Measurements from ENCODE around the gene ZBTB44.
"Not testable (repeated sequence)": the region's sequence is repeated elsewhere in the genome, so short reads cannot be mapped to it uniquely, and the experiment has no call there.

ZBTB44 gene

GRCh38 chr11:130313383-130314183, 1.1 kb downstream of the ZBTB44 start:
- no peak for FAIRE-seq
- no peak for DNase-seq (ENCODE audit: low spot score)

- DNase-seq (ENCODE audit: low spot score) (no peak), FAIRE-seq (peak; percentile 83)
Measured at GRCh38 chr11:130312046-130312445, 2.7 kb downstream of the ZBTB44 start.

GRCh38 chr11:130310622-130311021, 4.1 kb downstream of the ZBTB44 start:
- FAIRE-seq (no peak), DNase-seq (ENCODE audit: low spot score) (no peak)

GRCh38 chr11:130308886-130309285, 5.8 kb downstream of the ZBTB44 start:
- FAIRE-seq (no peak), DNase-seq (ENCODE audit: low spot score) (no peak)

GRCh38 chr11:130308059-130308458, 6.7 kb downstream of the ZBTB44 start:
- FAIRE-seq: no peak
- no peak for DNase-seq (ENCODE audit: low spot score)

- FAIRE-seq: no peak
- DNase-seq (ENCODE audit: low spot score): no peak
Measured at GRCh38 chr11:130304651-130305050, 10.1 kb downstream of the ZBTB44 start.

- FAIRE-seq (no peak), DNase-seq (ENCODE audit: low spot score) (no peak)
Measured at GRCh38 chr11:130301002-130301401, 13.7 kb downstream of the ZBTB44 start.

- FAIRE-seq (no peak), DNase-seq (ENCODE audit: low spot score) (no peak)
Measured at GRCh38 chr11:130300567-130300966, 14.2 kb downstream of the ZBTB44 start.

GRCh38 chr11:130299978-130300377, 14.7 kb downstream of the ZBTB44 start:
- FAIRE-seq (no peak), DNase-seq (ENCODE audit: low spot score) (no peak)

- no peak for DNase-seq (ENCODE audit: low spot score)
- no peak for FAIRE-seq
Measured at GRCh38 chr11:130295657-130296056, 19.1 kb downstream of the ZBTB44 start.

- FAIRE-seq (no peak), DNase-seq (ENCODE audit: low spot score) (no peak)
Measured at GRCh38 chr11:130282111-130282510, 32.6 kb downstream of the ZBTB44 start.

GRCh38 chr11:130281341-130281740, 33.4 kb downstream of the ZBTB44 start:
- not testable (repeated sequence) for DNase-seq (ENCODE audit: low spot score); FAIRE-seq

GRCh38 chr11:130279989-130280388, 34.7 kb downstream of the ZBTB44 start:
- no peak for FAIRE-seq

GRCh38 chr11:130278745-130279144, 36.0 kb downstream of the ZBTB44 start:
- FAIRE-seq: no peak
- DNase-seq (ENCODE audit: low spot score): no peak

More at GRCh38 chr11:130279989-130280388, 34.7 kb downstream of the ZBTB44 start:
- DNase-seq (ENCODE audit: low spot score): no peak

GRCh38 chr11:130278151-130278550, 36.6 kb downstream of the ZBTB44 start:
- FAIRE-seq (no peak), DNase-seq (ENCODE audit: low spot score) (no peak)

- FAIRE-seq (no peak), DNase-seq (ENCODE audit: low spot score) (no peak)
Measured at GRCh38 chr11:130272336-130272735, 42.4 kb downstream of the ZBTB44 start.

- DNase-seq (ENCODE audit: low spot score): no peak
- FAIRE-seq: no peak
Measured at GRCh38 chr11:130269326-130269943, 45.3 kb downstream of the ZBTB44 start.

GRCh38 chr11:130263351-130263750, 51.4 kb downstream of the ZBTB44 start:
- no peak for DNase-seq (ENCODE audit: low spot score)
- no peak for FAIRE-seq

- no peak for DNase-seq (ENCODE audit: low spot score)
- FAIRE-seq: no peak
Measured at GRCh38 chr11:130262424-130262823, 52.3 kb downstream of the ZBTB44 start.

- FAIRE-seq (no peak), DNase-seq (ENCODE audit: low spot score) (no peak)
Measured at GRCh38 chr11:130261571-130261970, 53.1 kb downstream of the ZBTB44 start.

GRCh38 chr11:130260742-130261141, 54.0 kb downstream of the ZBTB44 start:
- no peak for DNase-seq (ENCODE audit: low spot score)

GRCh38 chr11:130260080-130260627, 54.6 kb downstream of the ZBTB44 start:
- DNase-seq (ENCODE audit: low spot score) (no peak), FAIRE-seq (no peak)

More at GRCh38 chr11:130260742-130261141, 54.0 kb downstream of the ZBTB44 start:
- FAIRE-seq: no peak

All from RCC 7860 (cell line).